NB4 (cell line): ENCODE data around the gene XKR8.

Source experiments
- DNase-seq: peaks from one replicate; pipeline ENCODE4 v3.0.0; 2010; ENCODE audit warnings: low read depth
- H3K4me3 ChIP-seq: one replicate; pipeline ENCODE4 v1.5.1; 2011; ENCODE audit warnings: mild to moderate bottlenecking, low read depth, low read length, moderate library complexity
- MAX ChIP-seq: IDR thresholded peaks from 2 replicates; pipeline ENCODE4 v1.6.1; 2011; ENCODE audit warnings: low read depth, low read length
- MYC ChIP-seq: IDR thresholded peaks from 2 replicates; pipeline ENCODE4 v1.6.1; 2011; ENCODE audit warnings: low read depth, low read length
- POLR2A ChIP-seq: IDR thresholded peaks from 2 replicates; pipeline ENCODE4 v1.6.1; 2011; ENCODE audit warnings: mild to moderate bottlenecking; ENCODE audit not compliant: insufficient read length; ENCODE audit errors: extremely low read depth
- TF ChIP-seq, protein P1 (sequence below): IDR thresholded peaks from one replicate; pipeline ENCODE4 v1.5.1; 2012; ENCODE audit warnings: low read depth, low read length

The XKR8 gene

GRCh38 chr1:27931184-27931583 is 28.6 kb upstream of the XKR8 start:
- H3K4me3 ChIP-seq, result no peak overlapping the region
- peak; percentile 38 for DNase-seq
- TF ChIP-seq MYC, result no peak

DNA sequence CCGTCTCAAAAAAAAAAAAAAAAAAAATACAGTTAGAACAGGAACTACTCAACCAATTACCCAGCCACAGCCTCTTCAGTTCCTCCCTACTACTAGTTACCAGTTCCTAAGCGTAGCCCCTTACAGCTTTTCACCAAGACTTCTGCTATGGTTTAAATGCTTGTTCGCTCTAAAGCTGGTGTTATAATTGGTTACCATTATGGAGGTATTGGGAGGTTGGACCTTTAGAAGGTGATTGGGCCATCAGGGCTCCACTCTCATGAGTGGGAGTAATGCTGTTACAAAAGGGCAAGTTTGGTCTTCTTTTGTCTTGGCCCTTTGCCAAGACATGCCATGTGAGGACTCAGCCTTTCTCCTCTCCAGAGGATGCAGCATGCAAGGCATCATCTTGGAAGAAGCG is 28.0 kb upstream of the XKR8 start:
- peak; percentile 72 for DNase-seq
- TF ChIP-seq POLR2A (no peak), MAX (no peak), MYC (no peak)
- TF ChIP-seq, protein P1, sequence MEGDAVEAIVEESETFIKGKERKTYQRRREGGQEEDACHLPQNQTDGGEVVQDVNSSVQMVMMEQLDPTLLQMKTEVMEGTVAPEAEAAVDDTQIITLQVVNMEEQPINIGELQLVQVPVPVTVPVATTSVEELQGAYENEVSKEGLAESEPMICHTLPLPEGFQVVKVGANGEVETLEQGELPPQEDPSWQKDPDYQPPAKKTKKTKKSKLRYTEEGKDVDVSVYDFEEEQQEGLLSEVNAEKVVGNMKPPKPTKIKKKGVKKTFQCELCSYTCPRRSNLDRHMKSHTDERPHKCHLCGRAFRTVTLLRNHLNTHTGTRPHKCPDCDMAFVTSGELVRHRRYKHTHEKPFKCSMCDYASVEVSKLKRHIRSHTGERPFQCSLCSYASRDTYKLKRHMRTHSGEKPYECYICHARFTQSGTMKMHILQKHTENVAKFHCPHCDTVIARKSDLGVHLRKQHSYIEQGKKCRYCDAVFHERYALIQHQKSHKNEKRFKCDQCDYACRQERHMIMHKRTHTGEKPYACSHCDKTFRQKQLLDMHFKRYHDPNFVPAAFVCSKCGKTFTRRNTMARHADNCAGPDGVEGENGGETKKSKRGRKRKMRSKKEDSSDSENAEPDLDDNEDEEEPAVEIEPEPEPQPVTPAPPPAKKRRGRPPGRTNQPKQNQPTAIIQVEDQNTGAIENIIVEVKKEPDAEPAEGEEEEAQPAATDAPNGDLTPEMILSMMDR, result no peak
- no peak overlapping the region for H3K4me3 ChIP-seq

DNA sequence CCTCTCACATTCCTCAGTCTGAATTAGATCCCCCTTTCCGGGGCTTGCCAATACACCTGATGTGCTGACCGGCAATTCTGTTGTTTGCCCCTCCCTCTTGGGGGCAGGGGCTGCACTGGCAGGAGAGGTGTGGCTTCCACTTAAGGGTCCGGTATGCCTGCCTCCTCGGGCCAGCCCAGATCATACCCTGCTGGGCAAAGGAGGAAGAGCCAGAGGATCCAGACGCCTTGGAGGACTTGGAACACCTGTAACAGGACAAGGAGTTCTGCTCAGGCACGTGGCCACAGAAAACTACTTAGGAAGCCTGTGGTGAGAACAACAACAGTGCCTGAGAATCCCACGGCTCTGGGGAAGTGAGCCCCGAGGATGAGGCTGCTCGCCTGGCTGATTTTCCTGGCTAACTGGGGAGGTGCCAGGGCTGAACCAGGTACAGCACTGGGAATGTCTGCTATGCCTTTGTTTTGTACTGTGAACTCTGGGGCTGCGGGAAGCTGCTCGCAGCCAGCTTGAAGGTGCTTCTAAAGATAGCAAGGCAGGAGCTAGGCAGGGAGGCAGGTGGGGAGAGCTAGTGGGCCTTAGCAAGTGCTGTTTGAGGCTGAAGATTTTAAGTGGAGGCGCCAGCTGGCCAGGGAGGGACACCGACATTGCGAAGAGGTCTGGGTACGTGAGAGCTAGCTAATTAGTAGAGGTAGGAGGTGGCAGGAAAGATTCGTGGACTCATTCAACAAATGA is 24.8 kb upstream of the XKR8 start, which contains the start of gene SMPDL3B:
TSS of gene SMPDL3B (plus strand) at position 183 of the 732 bp plus-strand sequence. CDS start at position 367, 184 bp downstream.
- TF ChIP-seq, protein P1, result no peak
- TF ChIP-seq POLR2A (no peak), MYC (no peak), MAX (0 out of 2 replicates have a peak, but pooled peaks have one; percentile 20)
- peak; percentile 46 for DNase-seq

GRCh38 chr1:27935721-27936120 is 24.1 kb upstream of the XKR8 start:
- no peak overlapping the region for H3K4me3 ChIP-seq
- no peak for TF ChIP-seq MYC
- TF ChIP-seq, protein P1, result no peak
- TF ChIP-seq MAX, result no peak
- TF ChIP-seq POLR2A, result no peak
- DNase-seq, result no peak

More for the DNA sequence above, 24.8 kb upstream of the XKR8 start, which contains the start of gene SMPDL3B:
- peak within 1 kb of the TSS; percentile 2 for H3K4me3 ChIP-seq

- H3K4me3 ChIP-seq, result no peak overlapping the region
- DNase-seq, result no peak
- TF ChIP-seq, protein P1, result no peak
- TF ChIP-seq MYC, result no peak
- no peak for TF ChIP-seq POLR2A
These were observed 23.4 kb upstream of the XKR8 start for GRCh38 chr1:27936370-27936769.

- H3K4me3 ChIP-seq, result no peak overlapping the region
- TF ChIP-seq POLR2A, result no peak
- TF ChIP-seq, protein P1, result no peak
- no peak for TF ChIP-seq MYC
- no peak for TF ChIP-seq MAX
- no peak for DNase-seq
These were observed 22.3 kb upstream of the XKR8 start for GRCh38 chr1:27937524-27937836.
